ENCODE measurements around the gene MRO.

DNA sequence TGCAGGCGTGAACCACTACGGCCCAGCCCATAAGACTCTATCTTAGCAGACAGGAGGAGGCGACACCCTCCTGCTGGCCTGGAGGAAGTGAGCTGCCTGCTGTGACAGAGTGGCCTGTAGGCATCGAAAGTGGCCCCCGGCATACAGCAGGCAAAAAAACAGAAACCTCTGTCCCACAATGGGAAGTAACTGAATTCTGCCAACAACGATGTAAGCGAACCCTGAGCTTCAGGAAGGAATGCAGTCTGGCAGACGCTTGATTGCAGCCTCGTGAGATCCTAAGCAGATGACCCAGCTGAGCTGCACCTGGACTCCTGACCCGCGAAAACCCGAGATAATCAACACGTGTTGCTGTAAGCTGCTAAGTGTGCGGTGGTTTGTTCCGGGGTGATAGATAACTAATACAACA is 13.6 kb downstream of the MRO start:
- TF ChIP-seq, protein P1, sequence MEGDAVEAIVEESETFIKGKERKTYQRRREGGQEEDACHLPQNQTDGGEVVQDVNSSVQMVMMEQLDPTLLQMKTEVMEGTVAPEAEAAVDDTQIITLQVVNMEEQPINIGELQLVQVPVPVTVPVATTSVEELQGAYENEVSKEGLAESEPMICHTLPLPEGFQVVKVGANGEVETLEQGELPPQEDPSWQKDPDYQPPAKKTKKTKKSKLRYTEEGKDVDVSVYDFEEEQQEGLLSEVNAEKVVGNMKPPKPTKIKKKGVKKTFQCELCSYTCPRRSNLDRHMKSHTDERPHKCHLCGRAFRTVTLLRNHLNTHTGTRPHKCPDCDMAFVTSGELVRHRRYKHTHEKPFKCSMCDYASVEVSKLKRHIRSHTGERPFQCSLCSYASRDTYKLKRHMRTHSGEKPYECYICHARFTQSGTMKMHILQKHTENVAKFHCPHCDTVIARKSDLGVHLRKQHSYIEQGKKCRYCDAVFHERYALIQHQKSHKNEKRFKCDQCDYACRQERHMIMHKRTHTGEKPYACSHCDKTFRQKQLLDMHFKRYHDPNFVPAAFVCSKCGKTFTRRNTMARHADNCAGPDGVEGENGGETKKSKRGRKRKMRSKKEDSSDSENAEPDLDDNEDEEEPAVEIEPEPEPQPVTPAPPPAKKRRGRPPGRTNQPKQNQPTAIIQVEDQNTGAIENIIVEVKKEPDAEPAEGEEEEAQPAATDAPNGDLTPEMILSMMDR (IDR thresholded peaks at IDR 0.05; ENCODE audit: low read depth, low read length), result peak; percentile 11; the same call in 1 of the 2 replicates
- TF ChIP-seq EZH2phosphoT487 (IDR thresholded peaks at IDR 0.05; ENCODE audit: low read depth), result no peak
